HepG2 (cell line): Measurements from ENCODE around the gene ADAMTS18. TPM values are rescaled to one million over a fixed set of nuclear protein-coding genes. Genes with fewer than 3 reads are reported as not detected.

Source experiments
- ARID3A ChIP-seq: IDR thresholded peaks from 2 replicates; pipeline ENCODE4 v1.6.1; 2012; ENCODE audit warnings: low read depth, low read length, improper control_type of control experiment
- ASH2L ChIP-seq: fragments of 300-600, 200-600 bp; sonication (generic); IDR thresholded peaks from 2 replicates; pipeline ENCODE4 v1.7.0; 2017; ENCODE audit warnings: low read depth, mild to moderate bottlenecking, moderate library complexity, mixed read lengths, low read length; ENCODE audit not compliant: insufficient read length
- ATF7 ChIP-seq, 2 experiments: fragments of 450-650 bp in 1 of 2; sonication (generic) in 1 of 2; formaldehyde crosslinking in 1 of 2; IDR thresholded peaks; 2 replicates each; pipeline versions ENCODE4 v1.4.0 to v1.6.1; 2016 to 2020; ENCODE audit warnings: antibody characterized with exemption in 1 of 2, mild to moderate bottlenecking in 1 of 2, missing genetic modification reagents in 1 of 2
- BHLHE40 ChIP-seq: IDR thresholded peaks from 2 replicates; pipeline ENCODE4 v1.6.1; 2011; ENCODE audit warnings: low read length, improper control_type of control experiment
- CTCF ChIP-seq: sonication (generic); formaldehyde crosslinking; IDR thresholded peaks from 2 replicates; pipeline ENCODE4 v1.5.0; 2020; ENCODE audit warnings: mild to moderate bottlenecking, missing genetic modification reagents, moderate library complexity
- E2F5 ChIP-seq: sonication (generic); formaldehyde crosslinking; conservative IDR thresholded peaks from 2 replicates; pipeline ENCODE4 v1.4.0; 2020; ENCODE audit warnings: missing genetic modification reagents
- IKZF5 ChIP-seq: IDR thresholded peaks from 2 replicates; pipeline ENCODE4 v1.6.1; 2018; ENCODE audit warnings: missing genetic modification reagents, mild to moderate bottlenecking, missing compliant biosample characterization
- MAZ ChIP-seq, 2 experiments: sonication (generic) in 1 of 2; formaldehyde crosslinking in 1 of 2; IDR thresholded peaks; 2 replicates each; pipeline versions ENCODE4 v1.5.0 to v1.6.1; 2012 to 2020; ENCODE audit warnings: low read depth in 2 of 2, mild to moderate bottlenecking in 2 of 2, borderline replicate concordance in 1 of 2, improper control_type of control experiment in 1 of 2, low read length in 1 of 2, missing genetic modification reagents in 1 of 2, moderate library complexity in 1 of 2
- MTA1 ChIP-seq: sonication (generic); formaldehyde crosslinking; IDR thresholded peaks from 2 replicates; pipeline ENCODE4 v1.4.0; 2020; ENCODE audit warnings: missing genetic modification reagents, mild to moderate bottlenecking, borderline replicate concordance
- MXD4 ChIP-seq: IDR thresholded peaks from 2 replicates; pipeline ENCODE4 v1.6.1; 2016; ENCODE audit warnings: mild to moderate bottlenecking, missing biosample characterization, missing genetic modification reagents
- MZF1 ChIP-seq: sonication (generic); formaldehyde crosslinking; IDR thresholded peaks from 2 replicates; pipeline ENCODE4 v1.8.1; 2023; ENCODE audit warnings: mild to moderate bottlenecking, missing genetic modification reagents, borderline replicate concordance
- RXRA ChIP-seq: sonication (generic); formaldehyde crosslinking; IDR thresholded peaks from 2 replicates; pipeline ENCODE4 v1.5.1; 2020; ENCODE audit warnings: missing genetic modification reagents
- SP2 ChIP-seq: sonication (generic); formaldehyde crosslinking; IDR thresholded peaks from 2 replicates; pipeline ENCODE4 v1.5.1; 2020; ENCODE audit warnings: mild to moderate bottlenecking, missing genetic modification reagents
- SPEN ChIP-seq: sonication (generic); formaldehyde crosslinking; IDR thresholded peaks from 2 replicates; pipeline ENCODE4 v1.5.1; 2020; ENCODE audit warnings: low read depth, mild to moderate bottlenecking, missing genetic modification reagents
- YY1 ChIP-seq: IDR thresholded peaks from 2 replicates; pipeline ENCODE4 v1.6.1; 2011; ENCODE audit warnings: low read length, low read depth, moderate library complexity, mild to moderate bottlenecking; ENCODE audit not compliant: insufficient read depth, insufficient replicate concordance
- ZBTB21 ChIP-seq: sonication (generic); formaldehyde crosslinking; IDR thresholded peaks from 2 replicates; pipeline ENCODE4 v1.4.0; 2020; ENCODE audit warnings: missing genetic modification reagents
- ZMYM2 ChIP-seq: sonication (generic); formaldehyde crosslinking; IDR thresholded peaks from 2 replicates; pipeline ENCODE4 v1.8.0; 2022; ENCODE audit warnings: mild to moderate bottlenecking, missing genetic modification reagents
- ZNF12 ChIP-seq: sonication (generic); formaldehyde crosslinking; IDR thresholded peaks from 2 replicates; pipeline ENCODE4 v1.5.0; 2020; ENCODE audit warnings: missing genetic modification reagents
- ZNF282 ChIP-seq: fragments of 450-650 bp; IDR thresholded peaks from 2 replicates; pipeline ENCODE4 v1.6.1; 2018; ENCODE audit not compliant: partially characterized antibody
- ZNF432 ChIP-seq: sonication (generic); formaldehyde crosslinking; IDR thresholded peaks from 2 replicates; pipeline ENCODE4 v1.5.0; 2020; ENCODE audit warnings: missing genetic modification reagents, mild to moderate bottlenecking, borderline replicate concordance
- ZNF576 ChIP-seq: sonication (generic); formaldehyde crosslinking; IDR thresholded peaks from 2 replicates; pipeline ENCODE4 v1.4.0; 2020; ENCODE audit warnings: mild to moderate bottlenecking, missing genetic modification reagents
- ZNF713 ChIP-seq: sonication (generic); formaldehyde crosslinking; IDR thresholded peaks from 2 replicates; pipeline ENCODE4 v1.4.0; 2020; ENCODE audit warnings: mild to moderate bottlenecking, missing genetic modification reagents
- ZNF749 ChIP-seq: sonication (generic); formaldehyde crosslinking; IDR thresholded peaks from 2 replicates; pipeline ENCODE4 v1.8.0; 2022; ENCODE audit warnings: mild to moderate bottlenecking, missing genetic modification reagents, moderate library complexity, borderline replicate concordance
- ZSCAN25 ChIP-seq: sonication (generic); formaldehyde crosslinking; IDR thresholded peaks from 2 replicates; pipeline ENCODE4 v1.8.0; 2022; ENCODE audit warnings: mild to moderate bottlenecking, missing genetic modification reagents
- polyA plus RNA-seq, 8 experiments: library from polyadenylated mRNA; depleted of rRNA in 3 of 8; stranded (reverse) in 7 of 8; unstranded in 1 of 8; fragments of >200 nt; fragmentation: Illumina TruSeq in 4 of 8; extraction: Trizol in 4 of 8; gene quantifications; 2 replicates each; pipeline versions ENCODE4 v1.2.1 to v1.2.3, GENCODE V29; 2011 to 2016; ENCODE audit warnings: low read depth in 4 of 8, missing spikeins in 1 of 8, mixed read lengths in 1 of 8; ENCODE audit not compliant: insufficient read depth in 1 of 8
- total RNA-seq, 5 experiments: library from RNA; depleted of rRNA; stranded (reverse); fragments of >200 nt; fragmentation: Illumina TruSeq; extraction: Trizol; gene quantifications; 2 replicates each; pipeline ENCODE4 v1.2.3, GENCODE V29; 2016; ENCODE audit warnings: low read depth in 1 of 5

Gene ADAMTS18
- total and polyA plus RNA-seq, 2 of the 13 experiments (the other 11 are each of a cell fraction or from before 2014, with no cell fraction given) = 0.01 TPM; not detected in 1

GRCh38 chr16:77236063-77236511 lies 198.7 kb downstream of the ADAMTS18 start (continued):
- TF ChIP-seq E2F5 (no peak), ATF7 (IDR thresholded peaks at IDR 0.05) (no peak), ATF7 (CRISPR knock-in tag; IDR thresholded peaks at IDR 0.05) (no peak), YY1 (peak; percentile 77), SP2 (CRISPR knock-in tag) (peak; percentile 50; the same call in 1 of the 2 replicates), ZNF576 (CRISPR knock-in tag) (no peak), MTA1 (no peak), ZNF282 (no peak), MXD4 (CRISPR knock-in tag) (no peak), ZNF713 (CRISPR knock-in tag) (no peak), MAZ (IDR thresholded peaks at IDR 0.05; ENCODE audit: borderline replicate concordance, low read depth, low read length) (peak; percentile 36; the same call in 1 of the 2 replicates), MAZ (CRISPR knock-in tag; IDR thresholded peaks at IDR 0.05; ENCODE audit: low read depth) (no peak), SPEN (CRISPR knock-in tag) (peak; percentile 49; the same call in 1 of the 2 replicates), CTCF (CRISPR knock-in tag) (peak; percentile 100), ARID3A (peak; percentile 76), ZNF12 (CRISPR knock-in tag) (peak; percentile 45; the same call in 1 of the 2 replicates), ZNF749 (CRISPR knock-in tag) (no peak; the same call in 1 of the 2 replicates), ZBTB21 (CRISPR knock-in tag) (no peak), MZF1 (CRISPR knock-in tag) (no peak), ZMYM2 (CRISPR knock-in tag) (no peak), IKZF5 (peak; percentile 79; the same call in 1 of the 2 replicates), BHLHE40 (peak; percentile 54; the same call in 1 of the 2 replicates), ASH2L (no peak), ZSCAN25 (CRISPR knock-in tag) (peak; percentile 19; the same call in 1 of the 2 replicates), RXRA (CRISPR knock-in tag) (peak; percentile 64), ZNF432 (CRISPR knock-in tag) (no peak)
